Measurements from ENCODE around the gene LRBA. TPM values are rescaled to one million over a fixed set of nuclear protein-coding genes. Genes with fewer than 3 reads are reported as not detected.

The LRBA gene
- total RNA-seq, 4 donors from 2014 or later = 13.3 to 21.2 (median 20.1) TPM

DNA sequence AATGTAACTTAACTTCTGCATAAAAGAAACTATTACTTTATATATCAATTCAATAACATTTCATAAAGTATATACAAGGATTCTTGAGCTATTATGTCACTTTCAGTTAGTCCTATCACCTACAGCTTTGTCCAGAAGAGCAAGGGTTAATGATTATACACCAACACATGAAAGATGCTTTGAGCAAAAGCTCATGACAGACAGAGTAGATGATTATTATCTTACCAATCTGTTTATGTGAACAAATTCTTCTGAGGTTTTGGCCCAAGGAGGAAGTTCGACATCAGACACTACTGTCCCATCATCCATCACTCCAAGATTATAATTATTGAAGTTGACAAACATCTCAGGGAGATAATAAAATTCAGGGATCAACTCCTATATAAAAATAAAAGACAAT lies 599.9 kb downstream of the LRBA start:
- Histone ChIP-seq H3K36me3 (no peaks in the 10 kb centered on the region), H3K4me3 (no peak overlapping the region), H3K9me3 (no peaks in the 10 kb centered on the region), H3K27ac (replicated peaks in 1 of 4) (no peak overlapping the region), H3K4me1 (no peaks in the 10 kb centered on the region), H3K27me3 (no peaks in the 10 kb centered on the region)
- no peak for DNase-seq (ENCODE audit: extremely low spot score)
- whole genome bisulfite sequencing = 85% methylated on average over 1 of the region's 1 CpG
- intact Hi-C loops (cut with DNase I) = no loop called here
- no peak for TF ChIP-seq POLR2AphosphoS5 (IDR thresholded peaks at IDR 0.05)
- no peak for TF ChIP-seq EP300 (IDR thresholded peaks at IDR 0.05)
- TF ChIP-seq, protein P1, sequence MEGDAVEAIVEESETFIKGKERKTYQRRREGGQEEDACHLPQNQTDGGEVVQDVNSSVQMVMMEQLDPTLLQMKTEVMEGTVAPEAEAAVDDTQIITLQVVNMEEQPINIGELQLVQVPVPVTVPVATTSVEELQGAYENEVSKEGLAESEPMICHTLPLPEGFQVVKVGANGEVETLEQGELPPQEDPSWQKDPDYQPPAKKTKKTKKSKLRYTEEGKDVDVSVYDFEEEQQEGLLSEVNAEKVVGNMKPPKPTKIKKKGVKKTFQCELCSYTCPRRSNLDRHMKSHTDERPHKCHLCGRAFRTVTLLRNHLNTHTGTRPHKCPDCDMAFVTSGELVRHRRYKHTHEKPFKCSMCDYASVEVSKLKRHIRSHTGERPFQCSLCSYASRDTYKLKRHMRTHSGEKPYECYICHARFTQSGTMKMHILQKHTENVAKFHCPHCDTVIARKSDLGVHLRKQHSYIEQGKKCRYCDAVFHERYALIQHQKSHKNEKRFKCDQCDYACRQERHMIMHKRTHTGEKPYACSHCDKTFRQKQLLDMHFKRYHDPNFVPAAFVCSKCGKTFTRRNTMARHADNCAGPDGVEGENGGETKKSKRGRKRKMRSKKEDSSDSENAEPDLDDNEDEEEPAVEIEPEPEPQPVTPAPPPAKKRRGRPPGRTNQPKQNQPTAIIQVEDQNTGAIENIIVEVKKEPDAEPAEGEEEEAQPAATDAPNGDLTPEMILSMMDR (IDR thresholded peaks at IDR 0.05) = no peak
- no peak for TF ChIP-seq POLR2A (IDR thresholded peaks at IDR 0.05; ENCODE audit: low read depth)

DNA sequence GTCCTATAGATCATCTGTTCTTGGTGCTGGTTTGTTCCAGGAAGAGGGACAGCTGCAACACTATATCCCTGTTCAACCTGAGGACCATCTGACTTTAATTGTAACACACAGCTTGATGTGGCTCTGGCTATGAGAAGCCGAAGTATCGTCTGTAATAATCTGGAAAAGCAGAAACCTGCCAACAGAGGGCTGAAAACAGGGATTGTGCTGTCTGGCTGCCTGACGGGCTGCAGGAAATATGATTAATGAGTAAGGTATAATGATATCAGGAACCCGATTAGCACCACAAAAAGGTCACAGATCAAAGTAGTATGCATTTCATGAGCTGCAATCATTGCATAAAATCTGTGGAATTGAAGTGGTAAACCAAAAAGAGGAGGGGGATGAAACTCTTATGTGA lies 603.6 kb downstream of the LRBA start:
- 69% methylated on average over 4 of the region's 4 CpGs for WGBS
- DNase-seq (ENCODE audit: extremely low spot score) = no peak
- Histone ChIP-seq H3K27me3 (no peaks in the 10 kb centered on the region), H3K36me3 (no peaks in the 10 kb centered on the region), H3K27ac (replicated peaks in 1 of 4) (no peak overlapping the region), H3K4me3 (no peak overlapping the region), H3K4me1 (no peaks in the 10 kb centered on the region), H3K9me3 (no peaks in the 10 kb centered on the region)
- TF ChIP-seq, protein P1 (IDR thresholded peaks at IDR 0.05) = no peak
- no peak for TF ChIP-seq EP300 (IDR thresholded peaks at IDR 0.05)
- TF ChIP-seq POLR2A (IDR thresholded peaks at IDR 0.05; ENCODE audit: low read depth) = no peak
- no peak for TF ChIP-seq POLR2AphosphoS5 (IDR thresholded peaks at IDR 0.05)
- intact Hi-C loops (cut with DNase I) = no loop called here

DNA sequence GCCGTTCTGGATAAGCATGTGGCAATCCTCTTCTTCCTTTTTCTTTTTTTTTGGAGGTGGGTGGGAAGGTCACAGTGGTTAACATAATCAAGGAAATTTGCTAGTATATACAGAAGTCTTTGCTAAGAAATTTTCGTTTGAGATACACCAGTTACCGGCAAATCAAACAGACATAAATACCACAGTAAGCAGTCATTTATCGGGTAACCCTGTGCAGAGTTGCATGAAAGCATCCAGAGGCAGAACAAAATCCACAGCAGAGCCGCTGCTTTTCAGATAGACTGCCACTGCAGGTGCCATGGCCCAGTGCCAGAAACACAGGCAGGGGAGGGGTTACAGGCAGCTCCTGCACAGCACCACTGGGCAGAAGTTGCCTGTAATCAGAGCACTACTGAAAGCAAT lies 612.2 kb downstream of the LRBA start:
- no peak for DNase-seq (ENCODE audit: extremely low spot score)
- Histone ChIP-seq H3K9me3 (no peaks in the 10 kb centered on the region), H3K36me3 (no peaks in the 10 kb centered on the region), H3K4me1 (peaks cover 0 to 3% (median 0%) of the 10 kb centered on the region in 4 donors), H3K27me3 (no peaks in the 10 kb centered on the region), H3K4me3 (no peak overlapping the region), H3K27ac (replicated peaks in 1 of 4) (no peak overlapping the region)
- 35% methylated on average over 5 of the region's 5 CpGs for WGBS
- no peak for TF ChIP-seq POLR2A (IDR thresholded peaks at IDR 0.05; ENCODE audit: low read depth)
- intact Hi-C loops (cut with DNase I) = no loop called here

DNA sequence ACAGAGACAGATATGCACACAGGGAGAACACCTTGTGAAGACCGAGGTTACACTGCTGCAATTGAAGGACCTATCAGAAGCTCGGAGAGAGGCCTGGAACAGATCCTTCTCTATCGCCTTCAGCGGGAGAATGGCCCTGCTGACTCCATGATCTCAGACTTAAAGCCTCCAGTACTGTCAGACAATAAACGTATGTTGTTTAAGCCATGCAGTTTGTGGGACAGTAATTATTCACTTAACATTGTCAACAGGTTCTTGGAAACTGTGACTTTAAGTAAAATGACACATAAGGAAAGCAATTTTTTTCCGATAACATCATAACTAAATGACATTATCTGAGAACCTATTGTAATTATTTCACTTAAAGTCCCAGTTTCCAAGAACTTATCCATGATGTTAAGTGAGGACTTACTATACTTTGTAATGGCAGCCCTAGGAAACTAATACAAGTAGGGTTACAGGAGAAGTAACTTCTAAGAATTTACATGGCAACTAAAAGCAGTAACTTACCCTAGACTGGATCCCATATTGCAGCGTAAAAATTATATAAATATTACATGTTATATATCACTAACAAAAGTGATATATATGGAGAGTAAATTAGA lies 613.9 kb downstream of the LRBA start:
- peaks cover 0 to 3% (median 0%) of the 10 kb centered on the region in 4 donors for H3K4me1 ChIP-seq
- H3K36me3 ChIP-seq = no peaks in the 10 kb centered on the region
- H3K9me3 ChIP-seq = no peaks in the 10 kb centered on the region
- intact Hi-C loops (cut with DNase I) = no loop called here
- DNase-seq (ENCODE audit: extremely low spot score) = no peak
- H3K4me3 ChIP-seq = no peak overlapping the region
- 97% methylated on average over 7 of the region's 7 CpGs for WGBS
- no peaks in the 10 kb centered on the region for H3K27me3 ChIP-seq
- TF ChIP-seq, protein P1 (IDR thresholded peaks at IDR 0.05) = no peak
- TF ChIP-seq EP300 (IDR thresholded peaks at IDR 0.05) = no peak
- no peak for TF ChIP-seq POLR2A (IDR thresholded peaks at IDR 0.05; ENCODE audit: low read depth)
- TF ChIP-seq POLR2AphosphoS5 (IDR thresholded peaks at IDR 0.05) = no peak
- H3K27ac ChIP-seq (replicated peaks in 1 of 4) = no peak overlapping the region

DNA sequence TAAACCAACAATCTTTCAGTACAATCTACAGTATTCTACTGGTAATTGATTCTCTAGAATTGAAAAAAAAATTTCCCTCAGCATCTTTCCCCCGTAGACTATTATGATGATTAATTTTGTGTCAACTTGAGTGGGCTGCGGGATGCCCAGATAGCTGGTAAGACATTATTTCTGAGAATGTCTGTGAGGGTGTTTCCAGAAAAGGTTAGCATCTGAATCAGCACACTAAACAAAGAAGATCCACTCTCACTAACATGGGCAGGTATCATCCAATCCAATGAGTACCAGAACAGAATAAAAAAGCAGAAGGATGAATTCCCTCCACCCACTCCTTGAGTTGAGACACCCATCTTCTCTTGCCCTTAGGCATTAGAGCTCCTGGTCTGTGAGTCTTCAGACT lies 619.2 kb downstream of the LRBA start:
- no peak for DNase-seq (ENCODE audit: extremely low spot score)
- TF ChIP-seq POLR2AphosphoS5 (IDR thresholded peaks at IDR 0.05) (no peak), POLR2A (IDR thresholded peaks at IDR 0.05; ENCODE audit: low read depth) (no peak), EP300 (IDR thresholded peaks at IDR 0.05) (no peak)
- TF ChIP-seq, protein P1 (IDR thresholded peaks at IDR 0.05) = no peak
- Histone ChIP-seq H3K4me3 (no peak overlapping the region), H3K27ac (replicated peaks in 1 of 4) (no peak overlapping the region), H3K36me3 (no peaks in the 10 kb centered on the region), H3K4me1 (no peaks in the 10 kb centered on the region), H3K9me3 (peaks cover 0 to 12% (median 4%) of the 10 kb centered on the region in 4 donors), H3K27me3 (no peaks in the 10 kb centered on the region)
- WGBS = 50% methylated on average over 2 of the region's 2 CpGs
- intact Hi-C loops (cut with DNase I) = no loop called here
